Stimulated activated CD8-positive, alpha-beta memory T cell treated with anti-CD3 and anti-CD28 coated beads, Interleukin-12 subunit alpha, Interleukin-12 subunit beta, amount 100 ng/mL, for 4 hours (primary cell): ENCODE measurements around the gene GPR15.

ENCODE experiments used
- DNase-seq: peaks from one replicate; pipeline ENCODE4 v3.0.0-alpha.2; 2020; ENCODE audit warnings: low read depth

GPR15 gene

DNA sequence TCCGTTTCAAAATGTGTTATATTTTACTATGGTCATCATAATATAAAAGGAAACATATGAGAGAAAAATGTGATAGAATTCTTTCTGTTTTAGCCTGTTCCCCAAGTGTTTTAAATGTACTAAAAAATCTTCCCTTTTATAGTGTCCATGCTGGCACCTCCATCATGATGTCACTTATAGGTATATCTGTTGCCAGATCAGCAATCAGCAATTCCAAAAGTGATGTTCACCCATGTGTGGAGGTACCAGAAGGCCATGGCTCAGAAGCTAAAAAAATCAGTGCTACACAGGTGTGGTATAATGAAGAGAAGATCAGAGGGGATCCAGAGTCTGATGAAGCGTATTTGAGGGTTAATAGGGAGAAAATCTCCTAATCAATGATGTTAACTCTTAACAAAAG lies 1.1 kb upstream of the GPR15 start:
- DNase-seq: no peak

DNA sequence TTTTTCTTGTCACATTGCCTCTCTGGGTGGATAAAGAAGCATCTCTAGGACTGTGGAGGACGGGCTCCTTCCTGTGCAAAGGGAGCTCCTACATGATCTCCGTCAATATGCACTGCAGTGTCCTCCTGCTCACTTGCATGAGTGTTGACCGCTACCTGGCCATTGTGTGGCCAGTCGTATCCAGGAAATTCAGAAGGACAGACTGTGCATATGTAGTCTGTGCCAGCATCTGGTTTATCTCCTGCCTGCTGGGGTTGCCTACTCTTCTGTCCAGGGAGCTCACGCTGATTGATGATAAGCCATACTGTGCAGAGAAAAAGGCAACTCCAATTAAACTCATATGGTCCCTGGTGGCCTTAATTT lies 478 bp downstream of the GPR15 start:
- no peak for DNase-seq

DNA sequence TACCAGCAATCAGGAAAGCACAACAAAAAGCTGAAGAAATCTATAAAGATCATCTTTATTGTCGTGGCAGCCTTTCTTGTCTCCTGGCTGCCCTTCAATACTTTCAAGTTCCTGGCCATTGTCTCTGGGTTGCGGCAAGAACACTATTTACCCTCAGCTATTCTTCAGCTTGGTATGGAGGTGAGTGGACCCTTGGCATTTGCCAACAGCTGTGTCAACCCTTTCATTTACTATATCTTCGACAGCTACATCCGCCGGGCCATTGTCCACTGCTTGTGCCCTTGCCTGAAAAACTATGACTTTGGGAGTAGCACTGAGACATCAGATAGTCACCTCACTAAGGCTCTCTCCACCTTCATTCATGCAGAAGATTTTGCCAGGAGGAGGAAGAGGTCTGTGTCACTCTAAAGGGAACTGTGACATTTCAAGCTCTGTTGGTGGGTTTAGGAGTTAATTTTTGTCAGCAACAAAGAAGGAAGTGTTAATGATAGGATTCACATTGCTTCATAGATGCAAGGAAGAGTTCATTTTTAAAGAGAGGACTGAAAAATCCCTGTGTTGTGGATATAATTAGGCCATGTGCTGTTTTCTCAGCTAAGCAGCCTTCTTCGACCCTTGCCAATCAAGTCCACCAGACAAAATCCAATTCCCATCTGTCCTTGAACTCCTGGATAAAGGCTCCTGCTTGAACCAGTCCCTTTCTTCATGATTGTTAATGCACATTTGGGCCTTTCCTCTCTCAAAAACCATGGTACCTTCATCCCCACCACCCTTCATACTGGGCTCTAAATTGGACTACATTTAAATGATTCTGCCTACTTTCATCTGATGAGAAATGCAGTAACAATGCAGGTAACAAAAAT lies 1.2 kb downstream of the GPR15 start:
- no peak for DNase-seq

DNA sequence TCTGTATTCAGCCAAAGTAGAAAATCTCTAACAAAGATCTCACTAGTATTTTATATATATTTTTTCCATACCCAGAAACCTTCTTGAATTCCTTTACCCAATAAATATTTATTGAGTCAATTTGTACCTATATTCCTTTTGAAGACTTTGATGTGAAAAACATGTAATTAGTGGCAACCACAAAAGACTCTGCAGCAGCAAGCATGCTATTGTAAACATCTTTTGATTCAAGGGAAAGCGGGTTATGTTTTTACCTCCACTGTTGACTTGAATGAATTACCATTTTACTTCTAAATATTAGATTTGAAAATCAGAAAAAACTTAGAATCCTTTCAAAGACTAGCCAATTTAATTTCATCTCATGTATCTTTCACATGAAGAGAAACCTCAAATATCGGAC lies 2.4 kb downstream of the GPR15 start:
- DNase-seq: no peak

DNA sequence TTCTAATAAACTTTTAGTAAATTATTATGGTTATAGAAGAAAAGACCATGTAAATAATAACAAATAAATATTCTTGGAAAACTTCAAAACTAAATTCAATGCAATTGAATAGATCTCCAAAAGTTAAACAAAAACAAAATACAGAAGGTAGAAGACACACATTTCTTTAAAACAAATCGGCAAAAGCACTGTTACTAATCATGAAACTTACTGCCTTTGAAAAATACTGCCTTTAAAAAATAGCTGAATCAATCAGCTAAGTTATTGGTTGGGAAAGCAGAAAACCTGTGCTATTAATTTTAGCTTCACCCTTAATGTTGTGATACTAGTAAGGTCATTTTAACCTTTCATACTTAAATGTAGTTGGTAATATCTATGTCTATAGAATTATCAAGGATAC lies 3.0 kb downstream of the GPR15 start:
- no peak for DNase-seq

DNA sequence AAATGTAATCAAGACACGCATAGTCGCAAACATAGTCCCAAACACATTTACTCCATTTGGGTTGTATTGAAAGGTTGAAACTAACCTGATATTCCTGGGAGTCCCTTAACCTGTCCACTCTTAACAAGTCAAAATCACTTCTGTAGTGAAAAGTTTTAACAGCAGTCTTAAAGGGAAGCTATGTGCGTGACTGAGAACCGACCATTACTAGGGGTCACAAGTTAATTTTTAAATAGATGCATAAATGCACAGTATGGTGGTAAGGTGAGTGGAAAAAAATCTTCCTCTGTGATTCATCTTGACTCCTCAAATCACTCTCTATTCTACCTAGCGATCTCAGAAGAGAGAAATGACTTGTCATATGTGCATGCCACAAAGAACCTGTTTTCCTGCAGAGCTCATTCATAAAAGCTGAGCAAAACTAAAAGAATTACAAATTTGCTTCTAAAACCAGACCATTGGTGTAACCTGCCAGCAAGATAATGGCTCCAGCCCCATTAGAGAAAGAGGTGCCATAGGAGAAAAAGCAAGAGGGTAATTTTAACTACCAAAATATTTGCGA lies 4.8 kb downstream of the GPR15 start:
- no peak for DNase-seq

DNA sequence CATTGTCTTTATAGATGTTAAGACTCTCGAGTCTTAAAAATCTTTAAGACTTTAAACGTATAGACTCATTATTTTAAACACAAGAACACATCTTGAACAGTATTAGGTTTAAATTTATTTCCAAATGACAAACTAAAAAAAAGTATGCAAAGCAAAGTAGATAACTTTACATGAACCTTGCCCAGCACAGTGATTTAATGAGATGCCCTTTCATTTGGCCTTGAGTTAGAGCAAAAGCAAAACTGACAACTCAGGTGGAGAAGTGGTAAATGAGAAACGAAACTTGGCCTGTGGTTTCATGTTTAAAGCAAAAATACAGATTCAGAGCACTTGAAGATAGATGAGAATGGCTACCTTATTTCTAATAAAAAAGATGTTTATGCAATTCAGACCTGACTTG lies 8.6 kb downstream of the GPR15 start:
- DNase-seq: no peak

DNA sequence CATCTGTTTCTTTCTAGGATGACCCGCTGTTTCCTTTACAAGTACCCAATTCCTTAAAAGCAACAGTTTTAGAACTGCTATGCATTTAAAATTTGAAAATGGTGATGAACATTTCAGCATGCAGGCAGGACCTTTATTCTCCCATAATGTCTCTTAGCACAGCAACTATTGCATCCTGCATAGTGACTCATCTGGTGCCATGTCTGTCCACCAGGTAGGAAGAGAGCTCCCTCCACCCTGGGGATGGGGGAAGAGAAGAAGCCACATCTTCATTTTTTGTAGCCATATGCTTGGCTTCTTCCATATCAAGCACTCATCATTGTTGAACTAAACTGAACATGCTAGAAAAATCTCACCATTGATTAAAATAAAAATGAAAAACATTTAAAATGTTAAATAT lies 9.9 kb downstream of the GPR15 start:
- no peak for DNase-seq

DNA sequence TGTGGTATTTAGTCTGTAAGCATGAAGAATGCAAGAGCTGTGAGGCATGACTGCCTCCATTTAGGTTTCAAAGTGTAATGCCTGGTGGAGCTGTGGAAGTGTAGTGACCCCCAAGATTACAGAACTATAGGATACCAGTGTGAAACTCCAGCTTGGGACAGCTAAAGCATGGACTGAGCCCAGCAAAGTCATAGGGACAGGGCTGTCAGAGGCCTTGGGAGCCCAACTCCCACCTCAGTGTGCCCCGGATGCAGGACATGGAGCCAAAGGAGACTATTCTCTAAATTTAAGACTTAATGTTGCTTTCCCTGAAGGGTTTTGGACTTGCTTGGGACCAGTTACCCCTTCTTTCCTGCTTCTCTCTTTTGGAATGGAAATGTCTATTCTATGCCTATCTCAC lies 10.8 kb downstream of the GPR15 start:
- DNase-seq: no peak

DNA sequence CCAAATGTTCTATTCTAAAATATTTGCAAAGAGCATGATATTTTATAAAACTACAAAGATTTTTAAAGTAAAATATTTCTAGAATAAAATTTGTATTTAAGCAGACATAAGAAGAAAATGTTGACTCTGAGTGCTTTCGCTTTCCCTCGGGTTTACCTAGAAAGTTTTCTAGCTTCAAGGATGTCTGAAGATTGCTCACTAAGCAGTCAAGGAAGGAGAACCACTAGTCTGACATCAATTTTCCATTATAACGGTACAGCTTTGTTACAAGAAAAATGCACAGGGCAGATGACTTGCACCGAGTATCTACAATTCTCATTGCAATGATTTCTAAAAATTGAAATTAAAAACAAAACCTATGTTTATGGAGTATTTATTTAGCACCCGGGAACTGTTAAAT lies 14.2 kb downstream of the GPR15 start:
- no peak for DNase-seq

DNA sequence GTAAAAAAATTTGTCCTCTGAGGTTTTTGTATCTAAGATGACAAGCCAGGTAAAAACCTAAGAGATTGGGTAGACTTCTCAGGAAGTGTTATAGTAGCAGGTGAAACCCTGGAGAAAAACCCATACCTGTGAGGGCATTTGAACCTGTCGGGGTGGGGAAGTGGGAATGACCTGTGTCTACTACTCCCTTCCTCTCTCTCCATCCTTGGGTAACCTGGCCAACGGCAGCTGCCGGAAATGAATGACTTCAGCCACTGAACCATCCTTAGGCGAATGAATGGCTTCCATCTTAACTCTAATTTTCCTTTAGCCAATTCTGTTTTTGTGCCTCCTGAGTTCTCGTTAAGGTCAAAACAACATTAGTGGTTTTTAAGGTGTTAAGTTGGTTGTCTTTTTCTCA lies 16.8 kb downstream of the GPR15 start:
- no peak for DNase-seq

DNA sequence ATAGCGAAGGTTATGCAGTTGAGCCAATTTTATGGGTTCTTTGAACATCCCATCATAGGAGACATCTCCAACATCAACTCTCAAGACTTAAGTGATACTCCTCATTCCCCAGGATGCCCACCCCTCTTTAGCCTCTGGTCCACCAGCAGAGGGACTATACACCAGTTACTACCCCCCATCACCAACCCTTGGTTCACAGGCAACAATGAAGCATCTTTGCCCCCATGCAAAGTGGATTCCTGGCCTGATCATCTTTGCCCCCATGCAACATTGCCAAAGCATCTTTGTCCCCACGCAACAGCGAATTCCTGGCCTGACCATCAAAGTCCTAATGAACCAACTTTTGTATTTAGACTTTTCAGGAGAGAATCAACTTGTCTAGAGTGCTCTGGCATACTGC lies 19.1 kb downstream of the GPR15 start:
- DNase-seq: no peak

DNA sequence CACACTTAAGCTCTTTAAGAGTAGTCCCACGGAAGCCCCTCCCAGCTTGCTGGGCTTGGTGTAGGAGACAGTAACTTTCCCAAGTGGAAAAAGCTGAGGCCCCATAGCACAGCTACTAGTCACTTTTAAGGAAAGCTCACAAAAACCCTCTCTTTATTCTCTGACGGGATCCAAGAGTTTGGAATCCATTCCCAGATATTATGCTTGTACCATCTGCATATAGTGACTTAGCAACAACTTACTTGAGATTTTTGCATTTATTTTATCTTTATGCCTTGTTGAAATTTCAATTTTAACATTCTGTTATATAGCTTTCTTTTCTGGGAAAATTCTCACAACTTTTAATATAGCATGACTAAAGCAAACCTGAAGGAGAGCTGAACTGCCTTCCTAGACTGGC lies 19.5 kb downstream of the GPR15 start:
- no peak for DNase-seq

DNA sequence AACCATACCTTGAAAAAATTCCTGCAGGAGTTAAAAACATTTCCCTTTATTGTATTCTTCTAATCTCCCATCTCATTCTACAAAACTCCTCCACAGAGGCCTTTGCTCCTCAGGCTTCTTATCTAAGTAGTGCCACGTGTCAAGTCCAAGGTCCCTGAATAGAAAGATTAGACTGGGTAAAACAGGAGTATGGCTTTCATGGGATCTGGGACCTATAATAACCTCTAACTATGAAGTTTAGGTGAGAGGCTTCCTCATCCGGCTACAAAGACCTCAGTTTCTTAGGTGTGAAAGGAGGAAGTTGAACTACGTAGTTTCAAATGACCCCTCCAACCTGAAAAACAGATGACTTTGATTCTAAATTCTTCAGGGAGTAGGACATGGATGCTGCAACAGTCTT lies 20.0 kb downstream of the GPR15 start:
- DNase-seq: no peak

DNA sequence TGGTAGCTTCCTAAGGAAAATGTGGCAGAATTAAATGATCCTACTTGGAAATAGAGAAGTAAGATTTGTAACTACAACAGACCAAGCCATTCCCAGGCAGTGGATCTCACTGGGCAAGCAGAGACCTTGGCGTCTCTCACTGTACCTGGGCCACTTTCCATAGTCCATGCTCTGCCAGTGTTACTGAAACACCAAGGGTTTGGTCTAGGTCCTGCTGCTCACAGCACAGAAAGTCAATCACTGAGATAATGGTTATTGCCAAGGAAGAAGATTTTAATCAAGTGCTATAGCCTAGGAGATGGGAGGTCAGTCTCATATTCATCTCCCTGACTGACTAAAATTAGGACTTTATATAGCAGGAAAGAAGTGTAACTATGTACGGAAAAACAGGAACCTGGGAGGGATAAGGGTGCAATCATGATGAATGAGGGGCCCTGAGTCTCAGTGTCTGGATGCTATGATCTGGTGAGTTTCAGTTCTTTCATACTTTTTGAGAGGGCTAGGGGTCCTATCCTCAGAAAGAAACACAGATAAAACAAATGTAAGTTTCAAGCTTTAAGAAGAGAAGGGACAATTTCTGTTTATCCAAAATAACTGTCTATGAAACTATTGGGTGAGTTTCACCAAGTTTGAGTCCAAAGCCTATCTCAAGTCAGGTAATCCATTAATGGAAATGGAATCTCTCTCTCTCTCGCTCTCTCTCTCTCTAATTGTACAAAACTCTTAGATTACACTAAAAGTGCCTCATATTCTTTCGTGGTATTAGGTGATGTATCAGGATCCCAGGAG lies 20.6 kb downstream of the GPR15 start:
- DNase-seq: no peak

DNA sequence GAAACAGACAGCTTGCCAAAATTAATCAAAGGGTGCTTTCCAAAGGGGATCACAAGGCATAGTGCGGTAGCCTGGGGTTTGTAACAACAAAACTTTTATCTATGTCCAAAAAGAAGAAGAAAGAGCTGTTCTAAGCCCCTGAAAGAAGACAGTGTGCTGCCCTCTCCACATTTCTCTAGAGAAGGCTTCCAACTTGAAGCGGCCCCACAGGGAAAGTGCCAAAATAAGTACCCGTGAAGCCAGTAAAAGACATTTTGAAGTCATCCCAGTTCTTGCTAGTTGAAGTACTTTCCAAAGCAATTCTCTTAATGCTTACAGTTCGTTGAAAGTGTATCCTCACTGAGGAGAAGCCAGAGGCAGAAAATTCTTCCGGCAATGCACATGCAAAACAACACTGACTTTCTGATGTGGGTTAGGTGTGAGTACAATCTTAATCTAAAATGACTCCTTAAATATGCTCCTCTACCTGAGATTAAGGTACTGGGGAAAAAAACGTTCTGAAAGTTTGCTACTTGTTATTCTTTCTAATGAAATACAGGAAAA lies 21.3 kb downstream of the GPR15 start:
- DNase-seq: no peak

DNA sequence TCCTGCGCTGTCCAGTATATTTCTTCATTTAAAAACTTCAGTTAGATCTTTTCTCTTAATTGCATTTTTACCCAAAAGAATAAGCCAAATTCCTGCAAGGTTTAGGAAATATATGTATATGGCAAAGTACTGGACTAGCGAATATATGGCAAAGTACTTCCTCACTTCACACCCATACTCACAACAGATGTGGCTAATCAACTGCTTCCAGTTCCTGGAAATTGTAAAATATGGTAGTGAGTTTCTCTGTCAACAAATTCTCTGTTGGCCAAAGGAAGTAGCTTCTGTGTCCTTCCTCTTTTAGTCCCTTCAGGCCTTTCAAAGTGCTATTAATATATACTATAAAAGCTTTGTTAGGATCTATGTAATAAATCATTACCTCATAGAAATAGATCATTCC lies 22.0 kb downstream of the GPR15 start:
- DNase-seq: no peak

DNA sequence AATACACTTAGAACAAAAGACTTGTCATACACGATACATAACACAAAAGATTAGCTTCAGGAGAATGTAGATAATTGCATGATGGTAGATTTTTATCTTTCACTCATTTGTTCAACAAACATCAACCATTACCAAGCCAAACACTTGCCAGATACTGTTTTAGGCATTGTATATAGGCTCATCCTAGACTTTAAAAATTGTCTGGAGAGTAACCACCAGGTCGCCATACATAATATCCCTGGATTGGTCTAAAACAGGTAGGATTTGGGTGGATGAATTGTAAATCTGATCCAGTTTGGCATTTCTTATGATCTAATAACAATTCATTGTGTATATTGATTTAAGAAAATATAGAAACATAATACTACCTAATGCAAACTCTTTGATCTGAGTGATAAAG lies 22.8 kb downstream of the GPR15 start:
- no peak for DNase-seq

DNA sequence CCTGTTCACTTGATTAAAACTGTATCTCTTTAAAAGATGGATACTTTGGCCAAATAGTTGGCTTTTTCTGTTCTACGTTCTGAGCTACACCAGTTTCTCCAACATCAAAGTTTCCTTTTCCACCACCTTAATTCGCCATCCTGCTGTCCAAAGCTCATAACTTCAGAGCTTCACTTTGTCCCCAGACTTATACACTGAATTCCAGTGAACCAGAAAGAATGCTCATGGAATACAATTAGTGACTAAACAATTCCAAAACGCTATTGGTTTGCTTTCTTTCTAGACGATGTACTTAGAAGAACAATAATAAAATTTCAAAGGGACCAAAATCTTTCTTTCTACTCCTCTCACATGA lies 23.2 kb downstream of the GPR15 start:
- no peak for DNase-seq

DNA sequence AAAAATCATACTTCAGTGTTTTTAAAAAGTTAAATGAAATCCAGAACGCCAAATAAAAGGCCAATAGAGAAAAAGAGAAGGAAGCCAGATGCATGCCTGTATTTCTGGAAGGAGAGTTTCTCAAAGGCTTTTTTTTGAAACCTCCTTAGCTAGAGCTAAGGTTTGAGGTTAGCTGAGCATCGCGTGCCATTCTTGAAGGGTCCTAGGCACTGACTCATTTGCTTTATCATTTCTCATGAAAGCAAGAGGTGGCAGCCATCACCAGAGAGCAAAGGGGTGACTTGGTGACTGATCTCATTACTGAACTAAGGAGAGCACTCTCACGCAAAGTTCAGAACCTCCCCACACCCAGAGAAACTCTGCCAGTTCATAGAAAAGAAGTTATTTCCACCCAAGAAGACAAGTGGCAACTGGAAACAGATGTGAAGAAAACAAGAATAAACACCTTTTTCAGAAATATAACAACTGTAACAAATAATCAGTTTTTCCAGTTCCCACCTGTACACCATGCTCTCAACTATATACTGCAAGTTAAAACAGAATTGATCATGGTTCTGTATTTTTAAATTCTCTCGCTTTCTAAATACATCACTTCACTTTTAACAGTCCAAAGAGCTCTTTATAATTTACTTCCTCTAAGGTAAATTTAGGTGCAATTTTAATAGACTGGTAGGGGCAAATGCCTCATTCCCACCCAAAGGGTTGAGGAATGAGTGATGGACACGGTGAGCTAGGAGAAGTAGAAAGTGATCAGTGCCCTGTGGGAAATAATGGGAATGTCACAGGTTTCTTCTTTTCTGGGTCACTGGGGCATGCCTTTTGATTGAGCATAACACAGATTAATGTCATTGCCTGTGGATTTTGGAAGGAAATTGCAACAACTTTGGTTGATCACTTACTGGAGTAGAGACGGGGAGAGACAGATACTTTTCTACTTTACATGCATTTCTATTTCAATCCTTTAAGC lies 24.7 kb downstream of the GPR15 start:
- DNase-seq: no peak

DNA sequence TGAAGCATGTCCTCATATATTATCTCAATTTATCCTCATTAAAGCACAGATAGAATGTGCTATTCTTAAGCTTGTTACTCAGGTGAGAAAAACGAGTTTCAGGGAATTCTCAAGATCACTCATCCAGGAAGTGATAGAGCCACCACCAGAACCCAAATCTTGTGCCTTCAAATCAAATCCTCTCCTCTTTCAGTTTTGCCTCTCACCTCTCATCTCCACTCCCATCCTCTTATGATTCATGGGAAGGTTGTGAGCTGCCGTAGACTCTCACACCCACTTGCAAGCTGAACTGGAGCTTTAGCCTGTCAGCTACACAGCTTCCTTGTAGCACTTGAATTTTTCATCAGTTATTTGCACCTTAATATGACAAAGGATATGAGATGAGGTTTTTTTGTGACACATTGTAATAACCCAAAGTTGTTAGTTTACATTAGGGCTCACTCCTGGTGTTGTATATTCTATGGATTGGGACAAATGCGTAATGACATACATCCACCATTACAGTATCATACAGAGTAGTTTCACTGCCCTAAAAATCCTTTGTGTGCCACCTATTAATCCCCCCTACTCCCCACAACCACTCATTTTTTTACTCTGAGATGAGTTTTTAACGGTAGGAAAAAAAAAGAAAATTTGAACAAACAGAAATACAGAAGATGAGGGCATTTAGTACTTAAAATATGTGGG lies 25.7 kb downstream of the GPR15 start:
- no peak for DNase-seq
